ENCODE results near the gene CTIF.
"Not testable (repeated sequence)": the region's sequence is repeated elsewhere in the genome, so short reads cannot be mapped to it uniquely, and the experiment has no call there.

Gene CTIF

DNA sequence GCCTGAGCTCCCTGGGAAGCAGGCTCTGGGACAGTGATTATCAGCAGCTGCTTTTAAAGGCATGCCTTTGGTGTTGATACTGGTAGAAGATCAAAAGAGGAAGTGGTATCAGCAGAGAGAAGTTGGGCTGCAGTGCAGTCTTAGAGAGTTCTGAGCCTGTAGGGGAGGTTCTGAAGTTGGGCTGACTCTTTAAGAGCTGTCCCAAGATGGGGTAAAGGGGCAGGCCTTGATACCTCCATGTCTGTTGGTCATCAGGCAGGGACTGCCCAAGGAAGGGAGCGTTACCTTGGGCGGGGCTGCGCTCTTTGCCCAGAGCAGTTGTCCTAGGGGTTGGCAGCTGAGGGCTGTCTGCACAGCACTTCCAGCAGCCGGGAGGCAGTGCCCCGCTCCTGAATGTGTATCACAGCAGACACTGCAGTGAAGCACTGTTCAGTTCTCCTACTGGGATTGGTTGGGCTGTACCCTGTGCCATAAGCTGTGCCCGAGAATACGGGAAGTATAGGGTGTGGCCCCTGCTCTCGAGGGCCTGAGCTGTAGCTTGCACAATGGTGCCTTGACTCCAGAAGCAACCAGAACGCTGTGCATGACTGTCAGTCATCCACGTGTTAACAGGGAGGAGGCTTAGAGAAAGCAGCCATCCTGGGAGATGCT lies 177.0 kb downstream of the CTIF start:
- DNase-seq = no peak

DNA sequence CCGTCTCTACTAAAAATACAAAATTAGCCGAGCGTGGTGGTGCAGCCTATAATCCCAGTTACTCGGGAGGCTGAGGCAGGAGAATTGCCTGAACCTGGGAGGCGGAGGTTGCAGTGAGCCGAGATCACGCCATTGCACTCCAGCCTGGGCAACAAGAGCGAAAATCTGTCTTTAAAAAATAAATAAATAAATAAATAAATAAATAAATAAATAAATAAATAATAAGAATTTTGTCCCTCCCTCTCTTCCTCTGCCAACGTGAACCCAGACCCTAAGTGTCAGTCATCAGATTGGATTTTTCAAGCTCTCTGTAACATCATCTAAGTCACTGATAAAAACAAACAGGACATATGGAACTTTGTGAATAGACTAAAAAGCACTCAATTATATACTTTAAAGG lies 178.4 kb downstream of the CTIF start:
- DNase-seq = not testable (repeated sequence)

DNA sequence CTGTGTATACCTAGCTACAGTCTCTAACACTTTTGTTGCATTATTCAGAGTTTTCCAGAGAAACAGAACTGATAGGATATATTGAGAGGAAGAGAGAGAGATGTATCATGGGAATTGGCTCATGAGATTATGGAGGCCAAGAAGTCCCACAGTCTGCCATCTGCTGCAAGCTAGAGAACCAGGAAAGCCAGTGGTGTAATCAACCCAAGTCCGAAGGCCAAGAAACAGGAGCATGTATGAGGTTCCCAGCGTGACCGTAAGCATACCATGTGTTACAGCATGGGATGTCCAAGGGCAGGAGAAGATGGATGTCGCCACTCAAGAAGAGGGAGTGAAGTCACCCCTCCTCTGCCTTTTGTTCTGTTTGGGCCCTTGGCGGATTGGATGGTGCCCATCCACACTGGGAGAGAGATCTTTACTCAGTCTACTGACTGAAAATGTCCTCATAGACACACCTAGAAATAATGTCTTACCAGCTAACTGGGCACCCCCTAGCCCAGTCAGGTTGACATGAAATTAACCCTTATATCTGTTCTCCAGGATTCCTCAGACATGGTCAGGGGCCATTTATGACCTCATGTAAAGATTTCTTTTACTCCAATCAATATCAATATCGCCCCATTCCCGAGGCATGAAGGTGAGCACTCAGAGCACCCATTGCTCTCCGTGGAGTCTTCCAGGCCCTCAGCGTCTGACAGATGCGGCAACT lies 179.6 kb downstream of the CTIF start:
- DNase-seq = no peak

DNA sequence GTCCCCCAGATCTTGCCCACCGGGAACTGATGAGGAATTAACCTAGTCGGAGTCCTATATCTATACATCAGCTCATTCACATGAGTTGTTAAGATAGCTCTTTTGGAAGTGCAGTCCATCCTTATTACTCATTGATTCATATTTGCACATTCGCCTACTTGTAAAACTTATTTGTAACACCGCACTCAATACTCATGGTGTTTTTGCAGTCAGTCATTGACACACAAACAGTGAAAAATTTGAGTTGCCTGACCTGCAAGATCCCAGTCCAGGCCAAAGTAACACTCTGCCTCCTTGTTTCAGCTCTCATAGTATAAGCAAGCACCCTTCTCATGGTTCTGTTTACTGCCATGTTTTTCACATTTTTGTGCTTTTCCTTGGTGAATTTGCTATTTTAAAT lies 180.6 kb downstream of the CTIF start:
- no peak for DNase-seq

DNA sequence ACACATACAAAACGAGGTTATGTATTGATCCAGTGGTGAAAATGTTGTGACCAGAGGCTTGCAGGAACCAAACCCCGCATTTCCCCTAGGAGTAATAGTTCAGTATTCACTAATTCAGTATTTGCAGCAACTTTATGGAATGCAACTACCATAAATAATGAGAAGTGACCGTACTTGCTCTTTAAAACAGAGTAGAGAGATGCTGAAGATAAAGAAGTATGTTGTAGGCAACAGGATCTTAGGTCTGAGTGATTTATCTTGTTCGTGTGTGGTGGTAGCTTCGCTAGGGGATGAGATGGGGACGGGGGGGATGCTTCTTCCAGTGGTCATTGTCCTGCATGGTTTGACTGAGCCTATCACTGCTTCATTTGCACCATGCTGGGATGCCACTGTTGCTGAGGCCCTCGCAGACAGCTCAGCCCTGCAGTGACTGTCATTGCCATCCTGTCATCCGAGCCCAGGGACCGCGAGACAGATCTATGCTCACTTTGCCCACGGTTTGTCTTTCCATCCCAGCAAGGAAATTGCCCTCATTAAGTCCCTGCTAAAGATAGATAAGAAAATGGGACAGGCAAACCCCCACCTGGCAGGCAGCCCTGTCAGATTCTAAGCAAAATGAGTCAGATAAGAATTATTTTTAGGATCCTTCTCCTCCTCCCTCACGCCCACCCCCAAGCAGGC lies 181.3 kb downstream of the CTIF start:
- no peak for DNase-seq

DNA sequence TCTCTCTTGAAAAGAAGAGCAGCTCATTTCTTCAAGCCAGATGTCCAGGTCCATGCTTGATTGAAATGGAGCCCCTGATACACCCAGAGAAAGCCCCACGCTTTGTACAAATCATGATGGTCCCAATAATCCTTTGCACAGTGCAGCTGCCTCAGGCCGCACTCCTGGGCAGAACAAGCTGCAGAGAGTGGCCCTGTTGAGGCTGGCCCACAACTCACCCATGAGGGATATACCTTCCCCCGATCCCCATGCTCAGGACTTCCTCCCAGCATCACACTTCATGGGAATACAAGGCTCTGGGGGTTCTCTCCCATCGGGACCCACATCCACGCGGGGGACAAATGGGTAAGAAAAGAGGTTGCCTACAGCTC lies 181.8 kb downstream of the CTIF start:
- no peak for DNase-seq

DNA sequence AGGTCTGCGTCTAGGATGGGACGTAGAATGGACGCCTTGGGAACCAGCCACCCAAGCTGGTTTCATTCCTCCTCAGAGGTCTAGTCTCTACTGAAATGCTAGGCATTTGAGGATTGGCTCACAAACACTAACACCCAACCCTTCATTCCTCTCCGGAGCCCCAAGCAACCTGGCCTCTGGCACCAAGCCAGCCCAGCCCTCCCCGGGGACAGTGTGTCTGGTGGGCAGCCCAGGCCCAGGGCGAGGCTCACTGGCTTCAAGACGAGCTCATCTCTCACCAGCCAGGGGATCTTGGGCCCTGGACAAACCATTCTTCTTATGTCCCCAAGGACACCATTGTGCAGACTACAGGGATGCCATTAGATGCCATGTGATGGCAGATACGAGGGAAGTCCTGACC lies 182.5 kb downstream of the CTIF start:
- DNase-seq = no peak

DNA sequence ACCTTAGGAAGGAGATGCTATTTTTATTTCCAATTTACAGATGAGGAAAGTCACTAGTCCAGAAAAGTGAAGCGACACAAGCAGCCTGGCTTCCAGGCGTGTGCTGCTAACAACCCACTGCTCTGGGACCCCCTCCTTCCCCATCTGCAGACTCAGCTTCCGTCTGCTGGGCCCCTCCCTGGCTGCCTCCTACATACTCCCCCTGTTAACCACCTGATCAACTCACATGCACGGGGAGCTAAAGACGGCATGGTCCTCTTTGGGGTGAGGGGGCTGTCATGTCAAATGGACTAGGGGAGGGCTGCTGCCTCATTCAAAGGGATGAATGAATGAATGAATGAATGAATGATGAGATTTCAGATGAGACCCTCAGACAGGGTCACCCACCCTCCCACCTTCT lies 184.2 kb downstream of the CTIF start:
- DNase-seq = no peak

DNA sequence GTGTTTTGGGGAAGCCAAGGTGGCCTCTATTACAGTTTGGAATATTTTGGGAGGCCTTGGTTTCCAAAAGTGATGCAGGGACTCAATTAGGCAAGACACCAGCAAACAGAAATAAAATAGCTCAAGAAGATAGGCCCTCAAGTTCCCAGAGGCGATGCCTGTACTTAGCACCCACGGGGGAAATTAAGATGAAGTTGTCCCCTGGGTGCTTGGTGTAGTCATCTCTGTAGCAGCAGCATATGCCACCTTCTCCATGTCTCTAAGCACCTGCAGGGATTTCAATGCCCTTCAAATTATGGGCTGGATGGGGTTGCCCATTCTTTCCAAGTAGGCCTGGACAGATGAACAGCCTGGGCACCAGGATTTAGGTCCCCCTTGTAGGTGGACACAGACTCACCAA lies 185.0 kb downstream of the CTIF start:
- no peak for DNase-seq

DNA sequence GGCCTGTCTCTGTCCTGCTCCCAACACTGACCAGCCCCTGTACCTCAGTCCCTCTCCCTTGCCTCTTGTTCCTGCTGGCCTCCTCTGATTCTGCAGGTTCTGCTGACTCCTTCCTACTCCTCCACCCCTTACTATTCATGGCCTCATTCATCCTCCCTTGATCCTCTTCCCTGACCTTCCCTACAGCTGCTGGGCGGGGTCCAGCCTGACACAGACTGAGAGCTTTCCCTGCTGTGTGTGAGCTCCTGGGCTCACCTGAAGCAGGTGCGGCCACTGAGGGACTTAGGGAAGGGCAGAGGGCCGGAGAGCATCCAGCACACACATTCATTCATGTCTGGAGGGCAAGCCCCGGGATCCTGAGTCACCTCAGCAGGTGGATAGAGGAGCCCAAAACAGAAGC lies 185.6 kb downstream of the CTIF start:
- DNase-seq = no peak

DNA sequence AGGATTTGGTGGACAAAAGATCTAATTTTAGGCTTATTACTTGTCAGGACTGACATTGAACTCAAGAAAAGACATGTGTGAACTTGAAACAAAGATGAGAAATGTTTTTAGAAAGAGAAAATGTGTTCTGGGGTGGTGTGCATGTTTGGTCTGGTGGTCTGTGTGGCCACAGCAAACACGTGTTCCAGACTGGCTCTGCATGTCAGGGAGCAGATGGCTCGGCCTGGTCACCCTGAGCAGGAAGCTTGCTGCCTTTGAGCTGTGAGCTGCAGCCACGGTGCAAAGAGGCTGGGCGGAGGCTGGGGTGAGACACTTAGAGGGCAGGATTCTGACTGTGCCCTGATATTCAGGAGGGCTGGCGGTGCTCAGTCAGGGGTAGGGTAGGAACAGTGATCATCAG lies 186.1 kb downstream of the CTIF start:
- no peak for DNase-seq

DNA sequence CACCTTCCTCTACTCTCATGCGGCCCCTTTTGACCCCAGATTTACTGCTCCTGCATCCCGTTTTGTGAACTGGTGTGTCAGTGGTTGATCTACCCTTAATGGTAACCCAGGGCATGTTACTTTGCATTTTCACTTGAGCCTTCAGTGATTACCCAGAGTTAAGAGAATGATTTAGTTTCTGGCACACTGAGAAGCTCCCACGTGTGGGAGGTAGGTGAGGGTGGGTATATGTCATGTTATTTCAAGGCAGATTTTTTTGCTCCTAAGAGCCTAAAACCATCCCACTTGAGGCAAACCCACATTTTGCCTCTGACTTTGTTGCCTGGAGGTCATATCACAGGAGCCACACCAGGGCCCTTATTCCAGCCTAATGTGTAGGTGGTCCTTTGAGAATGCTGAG lies 186.7 kb downstream of the CTIF start:
- no peak for DNase-seq

DNA sequence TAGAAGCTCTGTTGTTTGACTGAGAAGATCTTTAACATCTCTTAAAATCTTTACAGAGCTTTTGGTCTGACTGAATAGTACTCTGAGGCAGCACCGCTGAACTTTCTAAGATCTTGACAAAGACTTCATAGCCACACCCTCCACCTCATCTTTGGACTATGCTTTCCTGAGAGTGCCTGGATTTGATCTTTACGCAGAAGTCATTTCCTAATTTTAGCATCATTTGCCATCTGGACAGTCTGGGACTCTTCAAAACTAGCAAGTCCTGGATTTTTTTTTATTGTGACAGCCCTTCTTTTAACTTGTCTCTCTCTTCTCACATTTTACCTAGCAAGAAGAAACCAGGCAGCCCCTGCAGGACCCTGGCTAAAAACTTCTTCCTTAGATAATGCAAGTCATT lies 188.8 kb downstream of the CTIF start:
- DNase-seq = no peak

DNA sequence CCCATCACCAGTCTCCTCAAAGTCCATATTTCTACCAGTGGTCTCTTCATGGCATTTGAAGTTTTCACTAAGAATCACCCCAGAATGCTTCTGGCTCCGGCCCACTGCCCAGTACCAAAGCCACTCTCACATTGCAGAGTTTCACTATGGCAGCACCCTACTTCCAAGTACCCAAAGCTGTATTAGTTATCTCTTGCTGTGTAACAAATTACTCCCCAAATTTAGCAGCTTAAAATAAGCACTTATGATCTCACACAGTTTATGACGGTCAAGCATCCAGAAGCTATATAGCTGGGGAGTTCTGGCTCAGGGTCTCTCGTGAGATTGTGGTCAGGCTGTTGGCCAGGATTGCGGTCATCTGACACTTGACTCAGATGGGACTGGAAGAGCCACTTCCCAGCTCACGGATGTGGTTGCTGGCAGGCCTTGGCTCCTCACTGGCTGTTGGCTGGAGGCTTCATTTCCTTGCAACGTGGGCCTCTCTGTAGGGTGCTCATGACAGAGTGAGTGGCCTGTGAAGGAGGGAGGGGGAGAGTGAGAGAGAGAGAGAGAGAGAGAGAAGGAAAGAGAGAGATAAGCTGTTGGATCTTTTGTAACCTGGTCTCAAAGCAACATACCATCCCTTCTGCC lies 189.5 kb downstream of the CTIF start:
- no peak for DNase-seq

DNA sequence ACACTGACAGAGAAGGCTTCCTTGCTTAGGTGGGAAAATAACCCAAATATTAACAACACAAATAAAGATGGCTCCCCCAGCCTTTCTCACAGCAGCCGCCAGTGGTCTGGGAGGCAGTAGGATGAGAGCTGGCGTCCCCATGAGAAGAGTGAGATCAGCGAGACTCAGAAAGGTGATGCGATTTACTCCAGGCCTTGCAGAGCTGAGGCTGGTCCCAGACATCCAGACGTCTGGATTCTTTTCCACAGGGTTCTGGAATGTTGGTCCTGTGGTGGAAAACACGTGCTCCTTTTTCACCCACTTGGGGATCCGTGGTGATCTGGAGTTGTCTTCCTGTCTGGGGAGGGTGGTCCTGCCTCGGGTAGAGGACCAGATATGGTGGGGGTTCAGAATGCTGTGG lies 190.6 kb downstream of the CTIF start:
- no peak for DNase-seq

DNA sequence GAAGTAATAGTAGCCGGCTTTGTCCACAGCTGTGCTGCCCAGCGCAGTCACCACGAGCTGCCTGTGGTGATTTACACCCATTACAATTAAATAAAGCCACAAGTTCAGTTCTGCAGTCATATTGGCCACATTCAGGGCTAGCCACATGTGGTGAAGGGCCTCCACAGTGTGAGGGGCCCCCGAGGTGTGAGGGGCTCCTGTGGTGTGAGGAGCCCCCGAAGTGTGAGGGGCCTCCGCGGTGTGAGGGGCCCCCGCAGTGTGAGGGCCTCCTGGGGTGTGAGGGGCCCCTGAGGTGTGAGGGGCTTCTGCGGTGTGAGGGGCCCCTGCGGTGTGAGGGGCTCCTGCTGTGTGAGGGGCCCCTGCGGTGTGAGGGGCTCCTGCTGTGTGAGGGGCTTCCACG lies 191.2 kb downstream of the CTIF start:
- no peak for DNase-seq

DNA sequence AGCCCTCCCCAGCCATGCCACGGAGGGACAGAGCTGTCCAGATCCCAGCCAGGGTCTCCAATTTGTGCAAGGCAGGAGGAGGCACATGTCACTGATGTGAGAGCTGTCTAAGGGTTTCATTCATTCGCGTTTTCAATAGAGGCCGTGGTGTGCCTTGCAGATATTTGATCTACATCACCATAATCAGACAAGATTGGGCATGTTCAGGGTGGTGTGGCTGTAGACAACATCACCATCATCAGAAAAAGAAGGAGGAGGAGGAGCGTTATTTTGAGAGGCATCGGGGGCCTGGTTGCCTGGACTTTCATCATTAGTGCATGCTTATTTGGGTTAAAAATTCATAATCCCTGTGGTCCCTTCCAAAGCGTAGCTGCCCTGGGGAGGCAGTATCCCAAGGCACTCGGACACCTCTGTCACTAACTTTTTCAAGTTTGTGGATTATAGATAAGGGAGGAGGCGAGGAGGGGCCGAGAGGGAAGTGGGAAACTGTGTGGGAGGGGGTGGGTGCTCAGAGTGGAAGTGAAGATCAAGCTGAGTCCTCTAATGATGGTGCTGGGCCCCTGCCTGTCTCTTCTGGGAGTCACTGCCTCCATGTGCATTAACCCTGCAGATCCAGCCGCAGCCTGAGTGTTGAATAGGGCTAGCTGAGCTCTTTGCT lies 194.1 kb downstream of the CTIF start:
- DNase-seq = no peak

DNA sequence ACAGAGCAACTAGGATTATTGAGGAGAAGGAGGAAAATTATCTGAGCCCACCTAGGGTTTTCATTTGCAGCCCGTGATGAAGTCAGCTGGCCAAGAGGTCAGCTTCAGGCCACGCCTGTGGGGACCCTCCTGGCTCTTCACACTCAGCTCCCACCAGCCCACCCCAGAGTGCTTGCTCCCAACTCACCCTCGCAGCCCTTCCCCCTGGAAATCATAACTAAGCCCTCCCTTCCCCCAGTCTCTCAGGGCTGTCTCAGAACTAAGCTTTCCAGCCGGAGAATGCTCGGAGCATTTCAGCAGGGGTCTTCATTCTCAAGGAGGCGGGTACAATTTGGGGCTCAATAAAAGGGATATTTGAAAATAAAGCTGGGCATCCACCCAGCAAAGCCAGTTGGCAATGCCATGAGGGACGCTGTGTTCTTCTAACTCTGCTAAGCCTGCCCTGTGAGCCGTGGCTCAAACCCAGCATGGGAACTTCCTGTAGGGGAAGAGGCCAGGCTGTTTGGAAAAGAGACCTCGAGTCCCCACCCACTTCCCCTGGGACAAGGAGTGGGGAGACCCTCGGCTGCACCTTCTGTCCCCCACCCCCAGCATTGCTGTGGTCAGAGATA lies 194.9 kb downstream of the CTIF start:
- DNase-seq = no peak

DNA sequence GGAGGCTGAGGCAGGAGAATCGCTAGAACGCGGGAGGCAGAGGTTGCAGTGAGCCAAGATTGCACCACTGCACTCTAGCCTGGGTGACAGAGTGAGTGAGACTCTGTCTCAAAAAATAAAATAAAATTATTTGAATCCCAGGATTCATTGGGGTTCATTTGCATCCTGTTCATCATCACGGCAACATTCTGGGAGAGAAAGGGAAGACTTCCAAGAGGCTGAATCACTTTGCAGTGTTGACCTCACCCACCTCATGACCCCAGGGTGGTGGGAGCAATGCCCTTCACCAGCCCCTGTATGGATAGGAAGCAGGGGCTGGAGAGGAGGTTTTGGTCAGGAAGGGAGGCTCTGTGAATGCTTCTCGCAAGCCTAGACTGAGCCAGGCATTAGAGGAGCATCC lies 195.6 kb downstream of the CTIF start:
- no peak for DNase-seq

DNA sequence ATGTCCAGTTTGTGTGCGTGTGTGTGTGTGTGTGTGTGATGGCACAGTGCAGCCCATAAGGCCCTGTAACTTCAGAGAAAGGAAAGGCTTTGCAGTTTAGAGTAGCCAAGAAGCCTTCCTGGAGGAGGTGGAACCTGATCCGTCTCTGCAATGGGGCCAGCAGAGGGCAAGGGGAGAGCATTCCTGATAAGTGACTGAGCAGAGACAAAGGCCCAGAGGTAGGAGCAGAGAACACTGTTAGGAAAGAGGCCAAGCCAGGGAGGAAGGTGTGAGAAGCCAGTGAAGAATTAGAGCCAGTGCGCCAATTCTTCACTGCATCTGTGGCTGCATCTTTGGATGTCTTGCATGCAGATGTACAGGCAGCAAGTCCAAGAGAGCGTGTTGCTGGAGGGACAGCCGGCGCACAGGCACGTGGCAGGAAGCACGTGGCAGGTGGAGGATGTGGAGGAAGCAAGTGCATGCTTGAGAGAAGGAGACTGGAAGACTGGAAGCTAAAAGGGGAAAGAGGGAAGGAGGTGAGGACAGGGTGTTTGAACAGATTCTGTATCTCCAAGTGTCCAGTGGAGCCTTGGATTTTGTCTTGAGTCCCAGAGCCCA lies 196.3 kb downstream of the CTIF start:
- no peak for DNase-seq

DNA sequence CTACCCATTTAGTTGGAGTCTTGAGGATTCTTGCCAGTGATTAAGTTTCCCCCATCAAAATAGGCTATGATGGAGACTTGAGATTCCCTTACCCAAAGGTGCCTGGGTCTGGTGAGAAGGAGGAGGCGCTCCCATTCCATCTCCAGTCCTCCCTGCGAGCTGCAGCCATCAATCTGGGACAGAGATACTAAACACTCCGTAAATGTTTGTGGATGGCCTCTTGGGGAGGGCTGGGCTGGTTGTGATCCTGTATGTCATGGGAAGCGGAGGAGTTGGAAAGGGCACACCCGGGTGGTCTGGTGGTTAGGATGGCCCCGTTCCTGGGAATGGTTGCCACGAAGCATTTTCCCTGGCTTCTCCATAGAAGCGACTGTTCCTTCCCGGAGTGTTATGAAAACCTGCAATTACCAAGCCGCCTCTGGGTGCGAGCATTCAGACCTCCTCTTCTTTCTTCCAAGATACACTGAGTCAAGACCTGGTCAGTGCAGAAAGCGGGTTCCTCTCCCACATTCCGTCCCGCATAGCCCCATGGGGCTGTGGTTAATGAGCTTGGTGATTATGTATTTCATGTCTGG lies 196.9 kb downstream of the CTIF start:
- DNase-seq = no peak

Measured in activated naive CD4-positive, alpha-beta T cell treated with anti-CD3 and anti-CD28 coated beads, Interleukin-2, amount 50 U/mL, for 16 hours (primary cell).